Kidney epithelial cell (primary cell): ENCODE results near the gene MRPS27. TPM values are rescaled to one million over a fixed set of nuclear protein-coding genes. Genes with fewer than 3 reads are reported as not detected.
A peak's percentile ranks its signal among the peaks of the same experiment; 100 is the strongest.

Source experiments
- DNase-seq: peaks from one replicate; pipeline ENCODE4 v3.0.0-alpha.2; 2010; ENCODE audit warnings: low read depth
- H3K27me3 ChIP-seq: 2 replicates; pipeline ENCODE4 v1.6.0; 2011; ENCODE audit warnings: low read length; ENCODE audit not compliant: control insufficient read depth, insufficient read depth
- H3K36me3 ChIP-seq: 2 replicates; pipeline ENCODE4 v1.5.1; 2011; ENCODE audit warnings: low read length; ENCODE audit not compliant: control insufficient read depth, insufficient read depth
- H3K4me3 ChIP-seq: 2 replicates; pipeline ENCODE4 v1.5.1; 2011; ENCODE audit warnings: low read depth, mild to moderate bottlenecking, control low read depth, low read length
- CTCF ChIP-seq: IDR thresholded peaks from 2 replicates; pipeline ENCODE4 v1.5.1; 2011; ENCODE audit warnings: mild to moderate bottlenecking, moderate library complexity, low read length, control low read depth, inconsistent platforms; ENCODE audit not compliant: insufficient read depth, poor library complexity, severe bottlenecking
- total RNA-seq: library from RNA; depleted of rRNA; stranded (reverse); fragments of >200 nt; gene quantifications from 2 replicates; pipeline ENCODE4 v1.2.3, GENCODE V29; 2015

The MRPS27 gene
- total RNA-seq, 1 donor from 2014 or later: 67.3 TPM

DNA sequence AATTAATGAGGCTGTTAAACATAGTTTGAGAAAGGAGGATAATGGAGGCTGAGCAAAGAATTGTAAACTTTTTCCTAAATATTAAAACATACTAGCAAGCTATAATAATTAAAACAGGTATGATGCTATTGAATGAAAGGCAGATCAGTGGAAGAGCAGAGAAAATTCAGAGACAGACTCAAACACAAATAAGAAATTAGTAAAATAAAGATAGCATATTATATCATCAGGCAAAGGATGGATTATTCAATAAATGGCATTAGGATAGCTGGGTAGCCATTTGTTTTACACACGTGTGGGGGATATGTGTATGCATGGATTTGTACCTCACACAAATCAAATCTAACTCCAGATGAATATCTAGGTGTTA lies 50.6 kb downstream of the MRPS27 start:
- H3K27me3 ChIP-seq: no peaks in the 10 kb centered on the region
- H3K4me3 ChIP-seq: no peak overlapping the region
- no peaks in the 10 kb centered on the region for H3K36me3 ChIP-seq
- TF ChIP-seq CTCF: no peak
- DNase-seq: no peak

DNA sequence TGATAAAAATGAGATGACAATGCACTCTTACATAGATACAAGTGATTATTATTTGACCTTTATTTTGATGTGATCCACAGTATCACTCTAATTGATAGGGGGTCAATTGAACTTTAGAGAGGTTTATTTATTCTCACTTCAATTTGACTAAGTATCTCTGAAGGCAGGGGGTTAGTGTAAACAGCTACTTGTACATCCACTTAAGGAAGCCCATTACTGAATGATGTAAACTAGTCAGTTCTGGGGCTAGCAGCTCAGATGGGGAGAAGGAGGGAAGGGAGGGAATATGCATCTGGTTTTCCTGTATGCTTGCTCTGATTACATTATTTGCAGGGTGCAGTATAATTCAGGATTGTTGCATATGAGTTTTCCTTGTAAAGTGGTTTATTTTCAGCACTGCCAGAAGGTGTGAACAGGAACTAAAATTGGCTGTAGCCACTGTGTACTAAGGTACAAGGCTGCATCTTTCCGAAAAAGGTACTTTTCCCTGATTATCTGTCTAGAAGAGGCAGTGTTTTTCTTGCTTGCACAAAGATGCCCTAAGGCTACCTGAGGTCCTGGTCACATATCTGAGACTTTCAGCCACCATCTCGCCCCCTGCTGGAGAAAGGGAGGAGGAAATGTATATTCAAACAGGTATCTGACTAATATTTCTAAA lies 51.2 kb downstream of the MRPS27 start:
- DNase-seq: no peak
- TF ChIP-seq CTCF: peak; percentile 62

DNA sequence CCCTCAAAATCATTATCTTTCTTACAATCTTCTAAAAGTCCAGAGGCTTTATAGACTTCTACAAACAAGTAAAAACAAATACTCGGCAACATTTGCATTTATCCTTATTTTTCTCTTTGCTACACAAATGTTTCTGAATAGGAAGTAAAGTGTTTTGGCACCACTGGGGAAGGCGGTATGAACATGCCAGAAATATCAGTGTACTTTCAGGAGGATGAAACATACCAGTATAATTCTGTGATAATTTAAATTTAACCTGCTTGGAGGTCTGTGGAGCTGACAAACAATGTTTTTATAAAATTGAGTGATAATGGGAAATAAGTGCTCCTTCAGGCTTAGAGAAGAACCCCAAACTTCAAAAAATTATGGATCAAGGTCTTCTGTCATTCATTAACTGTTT lies 51.8 kb downstream of the MRPS27 start:
- H3K27me3 ChIP-seq: no peaks in the 10 kb centered on the region
- TF ChIP-seq CTCF: no peak
- no peak for DNase-seq
- H3K36me3 ChIP-seq: no peaks in the 10 kb centered on the region
- no peak overlapping the region for H3K4me3 ChIP-seq

More for the DNA sequence above, 51.2 kb downstream of the MRPS27 start:
- H3K36me3 ChIP-seq: no peaks in the 10 kb centered on the region
- H3K4me3 ChIP-seq: no peak overlapping the region
- no peaks in the 10 kb centered on the region for H3K27me3 ChIP-seq

- Histone ChIP-seq H3K27me3 (no peaks in the 10 kb centered on the region), H3K36me3 (no peaks in the 10 kb centered on the region), H3K4me3 (no peak overlapping the region)
- DNase-seq: no peak
- no peak for TF ChIP-seq CTCF
Measured at GRCh38 chr5:72267685-72268084, 52.4 kb downstream of the MRPS27 start.

GRCh38 chr5:72266862-72267261 lies 53.2 kb downstream of the MRPS27 start:
- DNase-seq: no peak
- H3K27me3 ChIP-seq: no peaks in the 10 kb centered on the region
- TF ChIP-seq CTCF: no peak
- no peaks in the 10 kb centered on the region for H3K36me3 ChIP-seq
- H3K4me3 ChIP-seq: no peak overlapping the region
